Thoracic aorta (tissue), 2 donors: ENCODE measurements around the gene TBC1D30. TPM values are rescaled to one million over a fixed set of nuclear protein-coding genes. Genes with fewer than 3 reads are reported as not detected.
"Not testable (repeated sequence)": the region's sequence is repeated elsewhere in the genome, so short reads cannot be mapped to it uniquely, and the experiment has no call there.

Experiments used
- ATAC-seq: fragments of 150-250 bp; one replicate; pipeline ENCODE4 v1.8.0; 2017; ENCODE audit warnings: low read depth; ENCODE audit not compliant: insufficient number of reproducible peaks, low FRiP score
- DNase-seq: peaks from one replicate; pipeline ENCODE4 v3.0.0-alpha.2; 2020; ENCODE audit warnings: low spot score
- H3K27ac ChIP-seq, 2 donors: fragments of 200-600 bp; sonication (generic); 1 replicate in 1 of 2; 2 replicates in 1 of 2; pipeline ENCODE4 v1.5.1; 2016; ENCODE audit warnings: mild to moderate bottlenecking in 2 of 2, moderate library complexity in 2 of 2
- H3K27me3 ChIP-seq: fragments of 200-600 bp; sonication (generic); replicated peaks from 2 replicates; pipeline ENCODE4 v1.6.0; 2016; ENCODE audit warnings: mild to moderate bottlenecking; ENCODE audit not compliant: insufficient read depth
- H3K36me3 ChIP-seq: fragments of 200-600 bp; sonication (generic); one replicate; pipeline ENCODE4 v1.5.1; 2016
- H3K4me1 ChIP-seq, 2 donors: fragments of 200-600 bp; sonication (generic); 1 replicate in 1 of 2; 2 replicates in 1 of 2; pipeline versions ENCODE4 v1.5.1 to v1.6.0; 2016; ENCODE audit warnings: low read depth in 2 of 2, mild to moderate bottlenecking in 1 of 2; ENCODE audit not compliant: control insufficient read depth in 1 of 2
- H3K4me3 ChIP-seq: fragments of 200-600 bp; sonication (generic); 2 replicates; pipeline ENCODE4 v1.5.1; 2016; ENCODE audit warnings: mild to moderate bottlenecking
- H3K9me3 ChIP-seq: fragments of 200-600 bp; sonication (generic); 2 replicates; pipeline ENCODE4 v1.5.1; 2016
- CTCF ChIP-seq: fragments of 200-600 bp; sonication (generic); IDR thresholded peaks from one replicate; pipeline ENCODE4 v1.5.1; 2019; ENCODE audit warnings: antibody characterized with exemption
- total RNA-seq, 2 donors: library from RNA; depleted of rRNA; stranded (reverse); fragments of >200 nt; gene quantifications; one replicate each; pipeline versions ENCODE4 v1.1.0 to v1.2.3, GENCODE V29; 2016

The TBC1D30 gene
- 10 to 100 TPM in 1 of 2 donors, 1 to 10 TPM in 1; 7.6 to 19.0 TPM for total RNA-seq

GRCh38 chr12:64824500-64825142 is at the start of gene TBC1D30:
TSS of gene TBC1D30 (plus strand) at chr12:64824647. CDS start at chr12:64824880, 233 bp downstream.
- DNase-seq: no peak
- H3K27me3 ChIP-seq: peaks cover 9% of the 10 kb centered on the region
- no peaks in the 10 kb centered on the region for H3K9me3 ChIP-seq

GRCh38 chr12:64775147-64775736 is 49.2 kb upstream of the TBC1D30 start:
- not testable (repeated sequence) for H3K27me3 ChIP-seq, H3K4me3 ChIP-seq, H3K36me3 ChIP-seq, H3K4me1 ChIP-seq, DNase-seq, H3K27ac ChIP-seq, ATAC-seq
- peaks cover 17% of the 10 kb centered on the region for H3K9me3 ChIP-seq

More at GRCh38 chr12:64824500-64825142, at the start of gene TBC1D30:
- H3K27ac ChIP-seq: no peak within 1 kb of the TSS
- TF ChIP-seq CTCF: no peak
- H3K4me3 ChIP-seq: peak within 1 kb of the TSS; percentile 65
- no peaks in the 10 kb centered on the region for H3K36me3 ChIP-seq
- no peak for ATAC-seq
- peaks cover 18 to 24% of the 10 kb centered on the region in 2 donors for H3K4me1 ChIP-seq

GRCh38 chr12:64779354-64779974 is 45.0 kb upstream of the TBC1D30 start:
- Histone ChIP-seq H3K27ac (no peak overlapping the region), H3K4me1 (peaks cover 8 to 12% of the 10 kb centered on the region in 2 donors), H3K4me3 (no peak overlapping the region), H3K36me3 (no peaks in the 10 kb centered on the region), H3K27me3 (no peaks in the 10 kb centered on the region), H3K9me3 (peaks cover 11% of the 10 kb centered on the region)
- ATAC-seq (no peak), DNase-seq (no peak)
- no peak for TF ChIP-seq CTCF

- Histone ChIP-seq H3K4me1 (peaks cover 8 to 12% of the 10 kb centered on the region in 2 donors), H3K9me3 (peaks cover 10% of the 10 kb centered on the region), H3K4me3 (peak overlapping the region; percentile 81), H3K36me3 (no peaks in the 10 kb centered on the region), H3K27me3 (no peaks in the 10 kb centered on the region), H3K27ac (no peak overlapping the region)
- ATAC-seq: no peak
- TF ChIP-seq CTCF: no peak
- no peak for DNase-seq
Measured at GRCh38 chr12:64780132-64780530, 44.3 kb upstream of the TBC1D30 start.

GRCh38 chr12:64780531-64781279 is 43.7 kb upstream of the TBC1D30 start:
- DNase-seq (no peak), ATAC-seq (peak; percentile 67)
- Histone ChIP-seq H3K27ac (no peak overlapping the region), H3K4me3 (peak overlapping the region; percentile 81), H3K27me3 (no peaks in the 10 kb centered on the region), H3K9me3 (peaks cover 5% of the 10 kb centered on the region), H3K36me3 (no peaks in the 10 kb centered on the region), H3K4me1 (peaks cover 8 to 12% of the 10 kb centered on the region in 2 donors)
- no peak for TF ChIP-seq CTCF
